K562 (cell line): Measurements from ENCODE around the gene RBM4B. TPM values are rescaled to one million over a fixed set of nuclear protein-coding genes. Genes with fewer than 3 reads are reported as not detected.

ENCODE experiments used
- ATAC-seq: fragments of 200-7000 bp; cut with Tn5 transposase; 3 replicates; pipeline ENCODE4 v1.9.1; 2020; ENCODE audit warnings: moderate library complexity
- BruUV-seq: library from RNA; stranded (reverse); fragments of 400-500 nt; replicated peaks from 2 replicates; lab custom pipeline; 2021; lab: Mats Ljungman, UMichigan
- CTCF ChIA-PET: fragments of 300-600 bp; formaldehyde crosslinking; extraction: SDS; loops from one replicate; lab custom pipeline; 2021; ENCODE audit warnings: low intra/inter-chr PET ratio; lab: Yijun Ruan, JAX
- POLR2A ChIA-PET: fragments of 300-600, 350-650 bp; sonication (Branson Sonifier 250); formaldehyde crosslinking; extraction: SDS; loops from one replicate; lab custom pipeline; 2021; ENCODE audit warnings: antibody characterized with exemption, inconsistent platforms; lab: Yijun Ruan, JAX
- DNase-seq, 4 experiments: peaks; one replicate each; pipeline versions ENCODE4 v3.0.0 to v3.0.0-alpha.2; 2011 to 2018; ENCODE audit warnings: low spot score in 3 of 4, mixed read lengths in 3 of 4; ENCODE audit errors: extremely low read depth in 1 of 4
- FAIRE-seq: peaks from 2 replicates; lab custom pipeline; 2011; peaks lifted over from hg19 to GRCh38; lab: Jason Lieb, UNC
- H2AFZ ChIP-seq: 2 replicates; pipeline ENCODE4 v1.6.0; 2011; ENCODE audit warnings: low read depth, low read length, control low read depth, inconsistent platforms
- H3K27ac ChIP-seq: fragments of 200-600 bp; 3 replicates; pipeline ENCODE4 v1.8.0; 2011; ENCODE audit warnings: low read depth, mild to moderate bottlenecking, control low read depth, inconsistent platforms, low read length, moderate library complexity, mixed read lengths; ENCODE audit errors: extremely low read depth
- H3K27me3 ChIP-seq, 2 experiments: fragments of 300-600 bp in 1 of 2; 2 replicates in 1 of 2; 3 replicates in 1 of 2; pipeline versions ENCODE4 v1.6.0 to v1.8.0; 2011; ENCODE audit warnings: inconsistent platforms in 2 of 2, low read length in 2 of 2, mild to moderate bottlenecking in 1 of 2, mixed read lengths in 1 of 2, moderate library complexity in 1 of 2; ENCODE audit not compliant: control insufficient read depth in 2 of 2, insufficient read depth in 2 of 2
- H3K36me3 ChIP-seq: fragments of 300-600 bp; 3 replicates; pipeline ENCODE4 v1.8.0; 2011; ENCODE audit warnings: mild to moderate bottlenecking, low read length, inconsistent platforms; ENCODE audit not compliant: control insufficient read depth, insufficient read depth
- H3K4me1 ChIP-seq, 2 experiments: fragments of 200-600 bp in 1 of 2; replicated peaks in 1 of 2; 2 replicates in 1 of 2; 3 replicates in 1 of 2; pipeline versions ENCODE4 v1.5.1 to v1.8.0; 2011; ENCODE audit warnings: inconsistent platforms in 2 of 2, low read length in 2 of 2, mild to moderate bottlenecking in 1 of 2, mixed read lengths in 1 of 2, moderate library complexity in 1 of 2; ENCODE audit not compliant: control insufficient read depth in 2 of 2, insufficient read depth in 2 of 2
- H3K4me2 ChIP-seq: 2 replicates; pipeline ENCODE4 v1.6.1; 2011; ENCODE audit warnings: low read length, control low read depth, inconsistent platforms, mixed read lengths; ENCODE audit not compliant: insufficient read depth
- H3K4me3 ChIP-seq: fragments of 200-600 bp; sonication (generic), shearing (Covaris generic); 2 replicates; pipeline ENCODE4 v1.5.1; 2016; ENCODE audit warnings: control low read depth, inconsistent platforms
- H3K79me2 ChIP-seq: fragments of 200-600 bp; 3 replicates; pipeline ENCODE4 v1.8.0; 2011; ENCODE audit warnings: low read length, inconsistent platforms; ENCODE audit not compliant: control insufficient read depth, insufficient read depth
- H3K9ac ChIP-seq, 2 experiments: 2 replicates each; pipeline versions ENCODE4 v1.6.0 to v1.6.1; 2011; ENCODE audit warnings: low read depth in 2 of 2, low read length in 2 of 2, control low read depth in 1 of 2, inconsistent platforms in 1 of 2, mild to moderate bottlenecking in 1 of 2, mixed read lengths in 1 of 2; ENCODE audit not compliant: insufficient read depth in 1 of 2
- H3K9me1 ChIP-seq: one replicate; pipeline ENCODE4 v1.6.0; 2011; ENCODE audit warnings: inconsistent platforms, mild to moderate bottlenecking, low read length, moderate library complexity; ENCODE audit not compliant: control insufficient read depth, insufficient read depth
- H3K9me3 ChIP-seq: replicated peaks from 2 replicates; pipeline ENCODE4 v1.5.1; 2011; ENCODE audit warnings: low read depth, low read length, inconsistent platforms; ENCODE audit not compliant: control insufficient read depth, insufficient read depth
- H4K20me1 ChIP-seq: replicated peaks from 2 replicates; pipeline ENCODE4 v1.6.1; 2011; ENCODE audit warnings: low read length, inconsistent platforms, mixed read lengths; ENCODE audit not compliant: control insufficient read depth, insufficient read depth
- U2AF1 ChIP-seq: fragments of 200-400 bp; formaldehyde crosslinking; optimal IDR thresholded peaks from 2 replicates; pipeline ENCODE3; 2017; ENCODE audit warnings: mild to moderate bottlenecking, low read depth, low read length, moderate library complexity
- WGBS: fragments of 100-300 bp; shearing (Covaris generic); methylation state at CpG from one replicate; pipeline ENCODE4 v1.1.6; 2016; ENCODE audit warnings: low coverage, mixed read lengths; ENCODE audit not compliant: insufficient coverage; ENCODE audit errors: missing lambda C conversion rate; 5-methylcytosine and 5-hydroxymethylcytosine counted together
- in situ Hi-C: fragments of 300-500 bp; cut with MboI; formaldehyde crosslinking; loops from 4 replicates; pipeline ENCODE4 v1.15.0; 2018; ENCODE audit warnings: inconsistent platforms, mixed read lengths
- intact Hi-C: fragments of 100-400 bp; cut with micrococcal nuclease; formaldehyde crosslinking; loops from 2 replicates; pipeline ENCODE4 v1.14.2; 2022
- polyA plus RNA-seq, 8 experiments: library from polyadenylated mRNA; depleted of rRNA in 4 of 8; stranded (reverse) in 5 of 8; unstranded in 3 of 8; fragments of >200 nt; fragmentation: Nextera tagmentation in 2 of 8; fragmentation: Illumina TruSeq in 1 of 8; extraction: Ambion mirVana in 2 of 8; extraction: Trizol in 1 of 8; gene quantifications; 2 replicates each; pipeline versions ENCODE4 v1.2.1 to v1.2.3, GENCODE V29; 2011 to 2014; ENCODE audit warnings: inconsistent platforms in 1 of 8, missing spikeins in 1 of 8
- total RNA-seq, 7 experiments: library from RNA; depleted of rRNA in 6 of 7; stranded (reverse); fragments of >200 nt in 6 of 7; fragmentation: Illumina TruSeq in 2 of 7; extraction: Trizol in 2 of 7; gene quantifications; 2 replicates each; pipeline versions ENCODE4 v1.2.1 to v1.2.3, GENCODE V29; 2011 to 2021; ENCODE audit warnings: low replicate concordance in 1 of 7
- TF ChIP-seq, protein P1 (sequence below), 2 experiments: fragments of 450-650 bp; IDR thresholded peaks; 2 replicates each; pipeline ENCODE4 v1.6.1; 2018; ENCODE audit warnings: mild to moderate bottlenecking in 2 of 2, low read depth in 1 of 2; ENCODE audit not compliant: partially characterized antibody in 2 of 2

The RBM4B gene
- total and polyA plus RNA-seq, 9 of the 15 experiments (the other 6 are each of a cell fraction or from before 2014, with no cell fraction given), result 14.6 to 39.9 (median 23.3) TPM

DNA sequence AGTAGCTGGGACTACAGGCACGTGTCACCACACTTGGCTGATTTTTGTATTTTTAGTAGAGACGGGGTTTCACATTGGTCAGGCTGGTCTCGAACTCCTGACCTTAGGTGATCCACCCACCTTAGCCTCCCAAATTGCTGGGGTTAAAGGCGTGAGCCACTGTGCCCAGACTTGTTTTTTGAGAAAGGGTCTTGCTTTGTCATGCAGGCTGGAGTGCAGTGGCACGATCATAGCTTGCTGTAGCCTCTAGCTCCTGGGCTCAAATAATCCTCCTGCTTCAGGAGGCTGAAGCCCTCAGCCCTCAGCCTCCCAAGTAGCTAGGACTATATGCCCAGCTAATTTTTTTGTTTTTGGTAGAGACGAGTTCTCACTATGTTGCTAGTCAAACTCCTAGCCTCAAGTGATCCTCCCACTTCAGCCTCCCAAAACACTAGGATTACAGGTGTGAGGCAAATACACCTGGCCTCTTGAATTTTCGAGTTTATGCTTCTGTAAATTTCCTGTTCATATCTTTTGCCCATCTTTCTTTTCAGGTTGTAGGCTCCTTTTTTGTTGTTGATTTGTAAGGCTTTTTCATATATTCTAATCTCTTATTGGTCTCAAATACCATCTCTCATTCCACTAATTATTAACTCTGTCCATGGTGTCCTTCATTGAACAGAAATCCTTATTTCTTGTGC is 3.4 kb upstream of the RBM4B start:
- intact Hi-C loops, result no loop called here
- BruUV-seq, result no TSS peak
- FAIRE-seq, result peak; percentile 59

More for the DNA sequence above, 3.4 kb upstream of the RBM4B start:
- Histone ChIP-seq H4K20me1 (no peaks in the 10 kb centered on the region), H2AFZ (no peak overlapping the region), H3K9me3 (no peaks in the 10 kb centered on the region), H3K9me1 (no peaks in the 10 kb centered on the region), H3K9ac (no peak overlapping the region), H3K4me1 (peaks cover 13 to 24% of the 10 kb centered on the region in 2 experiments; a peak in 3 of 5 replicates), H3K4me2 (no peak overlapping the region), H3K79me2 (peaks cover 12% of the 10 kb centered on the region), H3K4me3 (no peak overlapping the region), H3K27me3 (no peaks in the 10 kb centered on the region), H3K27ac (no peak overlapping the region)
- DNase-seq, result no peak
- no peak for ATAC-seq
- POLR2A ChIA-PET, result interaction anchor here (0.8 kb wide), 1 partner anchor 89 kb away, joined by 3 read pairs; no protein-coding TSS in a partner anchor
- CTCF ChIA-PET, result interaction anchor here (0.7 to 5.0 kb wide), 2 partner anchors 184 to 273 kb away, joined by 3 to 139 read pairs; no protein-coding TSS in a partner anchor
- in situ Hi-C loops, result loop anchor here (5.0 kb wide), 2 partner anchors 109 to 274 kb away; no protein-coding TSS in a partner anchor
- no peak for TF ChIP-seq U2AF1
- TF ChIP-seq, protein P1, sequence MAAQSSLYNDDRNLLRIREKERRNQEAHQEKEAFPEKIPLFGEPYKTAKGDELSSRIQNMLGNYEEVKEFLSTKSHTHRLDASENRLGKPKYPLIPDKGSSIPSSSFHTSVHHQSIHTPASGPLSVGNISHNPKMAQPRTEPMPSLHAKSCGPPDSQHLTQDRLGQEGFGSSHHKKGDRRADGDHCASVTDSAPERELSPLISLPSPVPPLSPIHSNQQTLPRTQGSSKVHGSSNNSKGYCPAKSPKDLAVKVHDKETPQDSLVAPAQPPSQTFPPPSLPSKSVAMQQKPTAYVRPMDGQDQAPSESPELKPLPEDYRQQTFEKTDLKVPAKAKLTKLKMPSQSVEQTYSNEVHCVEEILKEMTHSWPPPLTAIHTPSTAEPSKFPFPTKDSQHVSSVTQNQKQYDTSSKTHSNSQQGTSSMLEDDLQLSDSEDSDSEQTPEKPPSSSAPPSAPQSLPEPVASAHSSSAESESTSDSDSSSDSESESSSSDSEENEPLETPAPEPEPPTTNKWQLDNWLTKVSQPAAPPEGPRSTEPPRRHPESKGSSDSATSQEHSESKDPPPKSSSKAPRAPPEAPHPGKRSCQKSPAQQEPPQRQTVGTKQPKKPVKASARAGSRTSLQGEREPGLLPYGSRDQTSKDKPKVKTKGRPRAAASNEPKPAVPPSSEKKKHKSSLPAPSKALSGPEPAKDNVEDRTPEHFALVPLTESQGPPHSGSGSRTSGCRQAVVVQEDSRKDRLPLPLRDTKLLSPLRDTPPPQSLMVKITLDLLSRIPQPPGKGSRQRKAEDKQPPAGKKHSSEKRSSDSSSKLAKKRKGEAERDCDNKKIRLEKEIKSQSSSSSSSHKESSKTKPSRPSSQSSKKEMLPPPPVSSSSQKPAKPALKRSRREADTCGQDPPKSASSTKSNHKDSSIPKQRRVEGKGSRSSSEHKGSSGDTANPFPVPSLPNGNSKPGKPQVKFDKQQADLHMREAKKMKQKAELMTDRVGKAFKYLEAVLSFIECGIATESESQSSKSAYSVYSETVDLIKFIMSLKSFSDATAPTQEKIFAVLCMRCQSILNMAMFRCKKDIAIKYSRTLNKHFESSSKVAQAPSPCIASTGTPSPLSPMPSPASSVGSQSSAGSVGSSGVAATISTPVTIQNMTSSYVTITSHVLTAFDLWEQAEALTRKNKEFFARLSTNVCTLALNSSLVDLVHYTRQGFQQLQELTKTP (IDR thresholded peaks at IDR 0.05; ENCODE audit: low read depth in 1 of 2, partially characterized antibody in 2 of 2), result peak in 1 of 2 experiments; percentile 95
- TF ChIP-seq, all 486 proteins: peak for 1
- H3K36me3 ChIP-seq, result peaks cover 16% of the 10 kb centered on the region; the same call in 2 of the 3 replicates
- 47% methylated on average over 7 of the region's 7 CpGs for WGBS
